HG03139 (cell line): ENCODE data around the gene TNFAIP8.
"Not testable (repeated sequence)": the region's sequence is repeated elsewhere in the genome, so short reads cannot be mapped to it uniquely, and the experiment has no call there.

Experiments
- ATAC-seq: cut with Tn5 transposase; IDR thresholded peaks from one replicate; pipeline ENCODE4 v1.9.1; 2021; ENCODE audit not compliant: unreplicated experiment

Gene TNFAIP8

GRCh38 chr5:119412279-119413227 lies 56.7 kb downstream of the TNFAIP8 start:
- no peak for ATAC-seq

- ATAC-seq: not testable (repeated sequence)
Observed at GRCh38 chr5:119414124-119414734, 58.4 kb downstream of the TNFAIP8 start.

- ATAC-seq: no peak
Observed at GRCh38 chr5:119417891-119418605, 62.2 kb downstream of the TNFAIP8 start.

GRCh38 chr5:119418606-119419100 lies 62.8 kb downstream of the TNFAIP8 start:
- ATAC-seq: peak; percentile 64

- ATAC-seq: no peak
Observed at GRCh38 chr5:119420169-119420568, 64.3 kb downstream of the TNFAIP8 start.

GRCh38 chr5:119426057-119426456 lies 70.2 kb downstream of the TNFAIP8 start:
- no peak for ATAC-seq

- ATAC-seq: no peak
Observed at GRCh38 chr5:119427060-119427459, 71.2 kb downstream of the TNFAIP8 start.

- ATAC-seq: not testable (repeated sequence)
Observed at GRCh38 chr5:119427596-119427995, 71.8 kb downstream of the TNFAIP8 start.

GRCh38 chr5:119428166-119428565 lies 72.3 kb downstream of the TNFAIP8 start:
- not testable (repeated sequence) for ATAC-seq

GRCh38 chr5:119428574-119428973 lies 72.8 kb downstream of the TNFAIP8 start:
- not testable (repeated sequence) for ATAC-seq

GRCh38 chr5:119432674-119433237 lies 76.9 kb downstream of the TNFAIP8 start:
- not testable (repeated sequence) for ATAC-seq

GRCh38 chr5:119435436-119436132 lies 79.8 kb downstream of the TNFAIP8 start:
- ATAC-seq: peak; percentile 82

- not testable (repeated sequence) for ATAC-seq
Observed at GRCh38 chr5:119437785-119438586, 82.2 kb downstream of the TNFAIP8 start.

GRCh38 chr5:119438587-119438917 lies 82.7 kb downstream of the TNFAIP8 start:
- ATAC-seq: not testable (repeated sequence)

GRCh38 chr5:119439140-119439631 lies 83.4 kb downstream of the TNFAIP8 start:
- ATAC-seq: no peak

- ATAC-seq: not testable (repeated sequence)
Observed at GRCh38 chr5:119439632-119440031, 83.8 kb downstream of the TNFAIP8 start.

- not testable (repeated sequence) for ATAC-seq
Observed at GRCh38 chr5:119444643-119445042, 88.8 kb downstream of the TNFAIP8 start.

- ATAC-seq: no peak
Observed at GRCh38 chr5:119445544-119445943, 89.7 kb downstream of the TNFAIP8 start.
